Endothelial cell of umbilical vein (primary cell): ENCODE results near the gene ZNF79. TPM values are rescaled to one million over a fixed set of nuclear protein-coding genes. Genes with fewer than 3 reads are reported as not detected.

Experiments
- BruUV-seq: library from RNA; stranded (reverse); fragments of 400-500 nt; replicated peaks from 2 replicates; lab custom pipeline; 2021; lab: Mats Ljungman, UMichigan
- CTCF ChIA-PET: fragments of 300-600, 350-600 bp; sonication (Branson Sonifier 250); formaldehyde crosslinking; loops from one replicate; lab custom pipeline; 2021; ENCODE audit warnings: antibody characterized with exemption, inconsistent platforms; lab: Charles Lee
- POLR2A ChIA-PET: fragments of 300-600, 350-600 bp; sonication (Branson Sonifier 250); formaldehyde crosslinking; loops from one replicate; lab custom pipeline; 2021; ENCODE audit warnings: antibody characterized with exemption, inconsistent platforms; lab: Charles Lee
- DNase-seq: peaks from one replicate; pipeline ENCODE4 v3.0.0-alpha.2; 2011; ENCODE audit warnings: low read depth, low spot score
- FAIRE-seq: peaks from 2 replicates; lab custom pipeline; 2011; peaks lifted over from hg19 to GRCh38; lab: Jason Lieb, UNC
- H2AFZ ChIP-seq: 2 replicates; pipeline ENCODE4 v1.6.0; 2012; ENCODE audit warnings: low read depth, low read length, control low read depth, inconsistent platforms
- H3K27ac ChIP-seq: 2 replicates; pipeline ENCODE4 v1.5.1; 2011; ENCODE audit warnings: low read depth, mild to moderate bottlenecking, control low read depth, low read length, moderate library complexity; ENCODE audit not compliant: insufficient read depth
- H3K27me3 ChIP-seq, 2 experiments: 2 replicates each; pipeline versions ENCODE4 v1.6.0 to v1.6.1; 2011; ENCODE audit warnings: low read length in 2 of 2, mixed read lengths in 1 of 2; ENCODE audit not compliant: control insufficient read depth in 2 of 2, insufficient read depth in 2 of 2
- H3K36me3 ChIP-seq, 2 experiments: 2 replicates in 1 of 2; 3 replicates in 1 of 2; pipeline ENCODE4 v1.5.1; 2011; ENCODE audit warnings: low read length in 2 of 2, mild to moderate bottlenecking in 1 of 2, moderate library complexity in 1 of 2; ENCODE audit not compliant: control insufficient read depth in 2 of 2, insufficient read depth in 2 of 2; ENCODE audit errors: extremely low read depth in 1 of 2
- H3K4me1 ChIP-seq: 3 replicates; pipeline ENCODE4 v1.5.1; 2011; ENCODE audit warnings: mild to moderate bottlenecking, low read length; ENCODE audit not compliant: control insufficient read depth, insufficient read depth; ENCODE audit errors: extremely low read depth
- H3K4me2 ChIP-seq: 2 replicates; pipeline ENCODE4 v1.6.1; 2011; ENCODE audit warnings: low read length, control low read depth, mixed read lengths; ENCODE audit not compliant: insufficient read depth
- H3K4me3 ChIP-seq, 3 experiments: fragments of 200-600 bp in 1 of 3; sonication (generic), shearing (Covaris generic) in 1 of 3; replicated peaks in 1 of 3; 2 replicates each; pipeline ENCODE4 v1.5.1; 2011 to 2016; ENCODE audit warnings: control low read depth in 3 of 3, low read length in 3 of 3, mild to moderate bottlenecking in 2 of 3, inconsistent platforms in 1 of 3, low read depth in 1 of 3, moderate library complexity in 1 of 3; ENCODE audit not compliant: insufficient read depth in 1 of 3
- H3K79me2 ChIP-seq: 2 replicates; pipeline ENCODE4 v1.6.0; 2012; ENCODE audit warnings: low read length, inconsistent platforms; ENCODE audit not compliant: control insufficient read depth, insufficient read depth
- H3K9ac ChIP-seq: replicated peaks from 2 replicates; pipeline ENCODE3; 2011; ENCODE audit warnings: low read length, control low read depth; ENCODE audit not compliant: insufficient read depth; ENCODE audit errors: extremely low read depth
- H3K9me1 ChIP-seq: replicated peaks from 3 replicates; pipeline ENCODE4 v1.6.0; 2011; ENCODE audit warnings: mild to moderate bottlenecking, low read length; ENCODE audit not compliant: control insufficient read depth, insufficient read depth; ENCODE audit errors: extremely low read depth
- H3K9me3 ChIP-seq: replicated peaks from 2 replicates; pipeline ENCODE4 v1.5.1; 2012; ENCODE audit warnings: low read length, inconsistent platforms; ENCODE audit not compliant: control insufficient read depth, insufficient read depth
- H4K20me1 ChIP-seq: replicated peaks from 2 replicates; pipeline ENCODE3; 2011; ENCODE audit warnings: mild to moderate bottlenecking, low read length; ENCODE audit not compliant: control insufficient read depth, insufficient read depth; ENCODE audit errors: extremely low read depth
- CTCF ChIP-seq, 2 donors: IDR thresholded peaks; 1 replicate in 1 of 2; 2 replicates in 1 of 2; pipeline ENCODE4 v1.5.1; 2011; ENCODE audit warnings: low read length in 2 of 2, mild to moderate bottlenecking in 2 of 2, moderate library complexity in 2 of 2, control low read depth in 1 of 2, inconsistent platforms in 1 of 2, low read depth in 1 of 2; ENCODE audit not compliant: insufficient read depth in 1 of 2; ENCODE audit errors: extremely low read depth in 1 of 2
- EZH2 ChIP-seq: IDR thresholded peaks from 2 replicates; pipeline ENCODE4 v1.6.1; 2012; ENCODE audit warnings: borderline replicate concordance, low read depth, mild to moderate bottlenecking, moderate library complexity, low read length, inconsistent platforms; ENCODE audit not compliant: severe bottlenecking
- FOS ChIP-seq: IDR thresholded peaks from 2 replicates; pipeline ENCODE4 v1.6.1; 2011; ENCODE audit warnings: mild to moderate bottlenecking, low read length, moderate library complexity, borderline replicate concordance; ENCODE audit not compliant: insufficient read depth
- GATA2 ChIP-seq: IDR thresholded peaks from 2 replicates; pipeline ENCODE4 v1.7.0; 2011; ENCODE audit warnings: low read depth, mild to moderate bottlenecking, moderate library complexity, mixed read lengths, low read length; ENCODE audit not compliant: insufficient read length, insufficient read depth
- JUN ChIP-seq: IDR thresholded peaks from 2 replicates; pipeline ENCODE4 v1.6.1; 2011; ENCODE audit warnings: borderline replicate concordance, low read depth; ENCODE audit not compliant: insufficient read length, insufficient read depth
- MAX ChIP-seq: IDR thresholded peaks from 2 replicates; pipeline ENCODE4 v1.6.1; 2011; ENCODE audit not compliant: insufficient read depth, insufficient read length
- MYC ChIP-seq: IDR thresholded peaks from one replicate; pipeline ENCODE4 v1.6.1; 2011; ENCODE audit warnings: mild to moderate bottlenecking, low read depth, low read length
- POLR2A ChIP-seq: IDR thresholded peaks from 2 replicates; pipeline ENCODE4 v1.6.1; 2012; ENCODE audit warnings: low read depth, mild to moderate bottlenecking, control low read depth, low read length
- POLR2AphosphoS5 ChIP-seq: IDR thresholded peaks from 2 replicates; pipeline ENCODE4 v1.6.1; 2012; ENCODE audit warnings: low read depth, mild to moderate bottlenecking, control low read depth, low read length, moderate library complexity; ENCODE audit not compliant: insufficient read depth
- dilution Hi-C: fragments of 300-500 bp; cut with MboI; formaldehyde crosslinking; loops from one replicate; pipeline ENCODE4 v1.15.0; 2019; ENCODE audit warnings: low sequenced_read_pairs; ENCODE audit not compliant: extremely low pct_ligation_motif_present
- intact Hi-C: fragments of 100-400 bp; cut with micrococcal nuclease; formaldehyde crosslinking; loops from one replicate; pipeline ENCODE4 v1.10.0; 2022
- polyA plus RNA-seq, 4 experiments: library from polyadenylated mRNA; depleted of rRNA in 3 of 4; stranded (reverse) in 3 of 4; unstranded in 1 of 4; fragments of >200 nt; gene quantifications; 2 replicates each; pipeline versions ENCODE4 v1.2.1 to v1.2.3, GENCODE V29; 2011 to 2012; ENCODE audit warnings: missing spikeins in 1 of 4
- total RNA-seq: library from RNA; stranded (reverse); gene quantifications from 2 replicates; pipeline ENCODE4 v1.2.3, GENCODE V29; 2021

Gene ZNF79
- total and polyA plus RNA-seq, 2 donors (not counting 3 experiments of a cell fraction or from before 2014, with no cell fraction given), result 6.3 to 10.6 TPM

DNA sequence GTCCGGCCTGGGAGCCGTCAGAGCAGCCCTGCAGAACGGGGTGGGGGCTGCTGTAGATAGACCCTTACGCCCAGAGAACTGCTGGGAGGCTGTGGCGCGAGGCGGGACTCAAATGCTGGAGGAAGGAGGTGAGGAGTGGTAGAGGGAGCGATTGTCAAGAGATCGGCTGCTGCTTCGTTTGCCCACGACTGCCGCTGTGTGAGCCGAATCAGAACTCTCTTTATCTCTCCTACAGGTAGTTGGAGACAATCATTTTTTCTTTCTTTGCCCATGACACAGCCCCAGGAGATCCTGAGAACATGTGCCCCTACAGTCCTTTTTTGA lies 456 bp downstream of the ZNF79 start:
- TF ChIP-seq POLR2AphosphoS5 (no peak), MYC (no peak), MAX (no peak), GATA2 (no peak), FOS (no peak), EZH2 (no peak), POLR2A (no peak), JUN (no peak), CTCF (IDR thresholded peaks at IDR 0.05; ENCODE audit: extremely low read depth in 1 of 2, insufficient read depth in 1 of 2, low read depth in 1 of 2, low read length in 2 of 2) (no peak)
- Histone ChIP-seq H4K20me1 (no peaks in the 10 kb centered on the region), H3K36me3 (peaks cover 0 to 2% of the 10 kb centered on the region in 2 experiments), H3K9me1 (no peaks in the 10 kb centered on the region), H3K79me2 (peaks cover 43% of the 10 kb centered on the region), H3K27me3 (no peaks in the 10 kb centered on the region), H3K9me3 (no peaks in the 10 kb centered on the region), H3K4me3 (peak overlapping the region; percentile 54 to 90 (median 62)), H3K9ac (peak overlapping the region; percentile 92), H3K4me2 (peak overlapping the region; percentile 97), H2AFZ (peak overlapping the region; percentile 94), H3K4me1 (peaks cover 25% of the 10 kb centered on the region), H3K27ac (peak overlapping the region; percentile 79)
- FAIRE-seq (no peak), DNase-seq (no peak)
- dilution Hi-C loops, result no loop called here
- ChIA-PET CTCF (interaction anchor here (0.6 to 1.9 kb wide), 13 partner anchors 15 to 310 kb away, joined by 3 to 11 read pairs (median 4); partner anchors contain the start of genes LRSAM1, RPL12, SLC2A8 and TOR2A), POLR2A (interaction anchor here (0.9 to 1.4 kb wide), 3 partner anchors 26 to 200 kb away, joined by 4 to 10 read pairs (median 5); partner anchors contain the start of genes LRSAM1, RPL12 and SLC2A8)
- intact Hi-C loops, result loop anchor here (1.0 kb wide), 3 partner anchors 25 to 205 kb away; partner anchors contain the start of gene SLC2A8
- TSS peak; percentile 37 for BruUV-seq
